ENCODE results near the gene FAH.

DNA sequence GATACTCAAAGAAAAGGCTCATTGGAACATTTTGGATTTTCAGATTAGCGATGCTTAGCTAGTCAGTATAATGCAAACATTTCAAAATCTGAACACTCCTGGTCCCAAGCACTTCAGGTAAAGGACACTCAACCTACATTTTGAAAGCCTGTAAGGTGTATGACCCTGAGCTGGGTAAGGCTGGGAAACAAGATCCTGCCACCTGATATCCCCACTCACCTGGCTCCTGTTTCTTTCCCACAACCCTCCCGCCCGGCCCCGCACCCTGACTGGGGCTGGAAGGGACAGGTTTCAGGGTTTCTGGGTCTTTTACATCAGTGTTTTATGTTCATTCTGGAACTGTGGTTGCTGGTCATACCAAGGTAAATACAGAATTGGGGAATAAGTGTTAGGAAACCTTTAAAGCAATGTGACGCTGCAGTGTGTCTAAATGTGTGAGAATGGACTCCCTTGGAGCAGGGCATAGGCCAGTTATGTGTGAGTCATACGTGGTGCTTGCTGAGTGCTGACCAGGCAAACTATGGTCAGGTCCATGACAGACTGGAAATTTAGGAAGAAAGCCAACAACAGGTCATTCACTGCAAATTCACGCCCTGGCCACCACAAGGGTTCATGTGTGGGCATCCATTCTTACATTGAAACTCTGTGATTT is 76.3 kb downstream of the FAH start:
- TF ChIP-seq, protein P1, sequence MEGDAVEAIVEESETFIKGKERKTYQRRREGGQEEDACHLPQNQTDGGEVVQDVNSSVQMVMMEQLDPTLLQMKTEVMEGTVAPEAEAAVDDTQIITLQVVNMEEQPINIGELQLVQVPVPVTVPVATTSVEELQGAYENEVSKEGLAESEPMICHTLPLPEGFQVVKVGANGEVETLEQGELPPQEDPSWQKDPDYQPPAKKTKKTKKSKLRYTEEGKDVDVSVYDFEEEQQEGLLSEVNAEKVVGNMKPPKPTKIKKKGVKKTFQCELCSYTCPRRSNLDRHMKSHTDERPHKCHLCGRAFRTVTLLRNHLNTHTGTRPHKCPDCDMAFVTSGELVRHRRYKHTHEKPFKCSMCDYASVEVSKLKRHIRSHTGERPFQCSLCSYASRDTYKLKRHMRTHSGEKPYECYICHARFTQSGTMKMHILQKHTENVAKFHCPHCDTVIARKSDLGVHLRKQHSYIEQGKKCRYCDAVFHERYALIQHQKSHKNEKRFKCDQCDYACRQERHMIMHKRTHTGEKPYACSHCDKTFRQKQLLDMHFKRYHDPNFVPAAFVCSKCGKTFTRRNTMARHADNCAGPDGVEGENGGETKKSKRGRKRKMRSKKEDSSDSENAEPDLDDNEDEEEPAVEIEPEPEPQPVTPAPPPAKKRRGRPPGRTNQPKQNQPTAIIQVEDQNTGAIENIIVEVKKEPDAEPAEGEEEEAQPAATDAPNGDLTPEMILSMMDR (IDR thresholded peaks at IDR 0.05 in 2 of 3, conservative IDR thresholded peaks at IDR 0.05 in 1 of 3; ENCODE audit: insufficient read depth in 2 of 3, low read depth in 1 of 3, low read length in 3 of 3), result no peak
- TF ChIP-seq SREBF1 (IDR thresholded peaks at IDR 0.05; ENCODE audit: borderline replicate concordance, low read depth, low read length) (no peak), NCOA2 (IDR thresholded peaks at IDR 0.05; ENCODE audit: partially characterized antibody in 2 of 2) (no peak), ZBTB8A (IDR thresholded peaks at IDR 0.05; ENCODE audit: partially characterized antibody) (no peak), ZNF778 (CRISPR knock-in tag; IDR thresholded peaks at IDR 0.05) (no peak)

All from K562 (cell line).